HG02840 (cell line): ENCODE results near the gene CASP2.

ENCODE experiments used
- ATAC-seq: cut with Tn5 transposase; IDR thresholded peaks from one replicate; pipeline ENCODE4 v1.9.1; 2021; ENCODE audit warnings: mild to moderate bottlenecking, moderate library complexity, moderate number of reproducible peaks; ENCODE audit not compliant: unreplicated experiment, low FRiP score

The CASP2 gene

DNA sequence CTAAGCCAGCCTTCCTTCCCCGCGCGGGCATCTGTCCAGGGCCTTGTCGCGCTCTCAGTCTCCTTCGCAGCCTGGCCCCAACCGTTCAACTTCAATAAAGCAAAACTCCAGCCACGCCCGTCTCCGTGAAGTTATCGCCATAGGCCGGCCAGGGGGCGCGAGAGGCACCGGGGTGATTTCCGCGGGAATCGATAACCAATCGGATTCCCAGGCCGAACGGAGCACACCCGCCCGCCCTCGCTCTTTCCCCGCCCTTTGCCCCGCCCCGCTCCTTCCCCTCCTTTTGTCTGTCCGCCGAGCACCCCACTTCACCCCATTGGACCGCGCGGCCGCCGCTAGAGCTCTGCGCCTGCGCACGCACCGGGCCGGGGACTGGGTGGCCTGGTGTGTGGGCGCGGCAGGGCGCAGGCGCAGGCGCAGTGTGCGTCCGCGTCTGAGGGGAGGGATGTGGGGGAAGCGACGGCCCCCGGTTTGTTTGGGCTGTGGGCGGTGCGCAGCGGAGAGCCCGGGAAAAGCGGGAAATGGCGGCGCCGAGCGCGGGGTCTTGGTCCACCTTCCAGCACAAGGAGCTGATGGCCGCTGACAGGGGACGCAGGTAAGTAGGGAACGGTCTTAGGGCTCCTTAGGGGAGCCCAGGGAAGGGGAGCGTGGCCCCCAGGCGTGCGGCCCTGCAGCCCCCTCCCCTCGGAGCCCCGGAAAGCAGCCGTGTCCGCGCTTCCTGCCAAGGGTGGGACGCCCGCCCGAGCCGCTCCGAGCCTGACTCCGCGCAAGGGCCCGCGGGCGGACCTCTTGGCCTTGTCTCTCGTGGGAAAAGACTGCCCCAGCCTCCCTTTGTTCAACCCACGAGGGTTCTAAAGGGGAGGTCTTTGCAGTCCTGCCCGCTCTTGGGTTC, at the start of gene CASP2:
Gene CASP2 (plus strand): TSS at position 417 of the 892 bp plus-strand sequence. CDS start 105 bp downstream, at position 522.
- ATAC-seq = peak; percentile 87

DNA sequence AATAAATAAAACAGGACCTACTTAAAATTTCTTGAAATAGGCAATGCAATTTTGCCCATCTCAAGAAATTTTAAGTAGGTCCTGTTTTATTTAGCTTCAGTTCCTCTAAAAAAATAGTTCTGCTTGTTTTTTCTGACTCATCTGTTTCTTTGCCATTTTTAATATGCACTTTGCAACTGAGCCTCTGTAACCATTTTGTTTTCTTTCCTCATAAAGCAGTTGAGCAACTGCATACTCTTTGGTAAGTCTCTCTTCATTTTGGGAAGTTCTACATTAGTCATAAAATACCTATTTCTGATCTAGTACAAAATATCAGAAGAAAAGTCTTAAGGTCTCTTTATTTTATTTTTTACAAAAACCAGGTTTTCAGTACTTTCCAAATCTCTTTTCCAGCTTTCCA, 48.3 kb upstream of the CASP2 start:
- ATAC-seq = no peak

DNA sequence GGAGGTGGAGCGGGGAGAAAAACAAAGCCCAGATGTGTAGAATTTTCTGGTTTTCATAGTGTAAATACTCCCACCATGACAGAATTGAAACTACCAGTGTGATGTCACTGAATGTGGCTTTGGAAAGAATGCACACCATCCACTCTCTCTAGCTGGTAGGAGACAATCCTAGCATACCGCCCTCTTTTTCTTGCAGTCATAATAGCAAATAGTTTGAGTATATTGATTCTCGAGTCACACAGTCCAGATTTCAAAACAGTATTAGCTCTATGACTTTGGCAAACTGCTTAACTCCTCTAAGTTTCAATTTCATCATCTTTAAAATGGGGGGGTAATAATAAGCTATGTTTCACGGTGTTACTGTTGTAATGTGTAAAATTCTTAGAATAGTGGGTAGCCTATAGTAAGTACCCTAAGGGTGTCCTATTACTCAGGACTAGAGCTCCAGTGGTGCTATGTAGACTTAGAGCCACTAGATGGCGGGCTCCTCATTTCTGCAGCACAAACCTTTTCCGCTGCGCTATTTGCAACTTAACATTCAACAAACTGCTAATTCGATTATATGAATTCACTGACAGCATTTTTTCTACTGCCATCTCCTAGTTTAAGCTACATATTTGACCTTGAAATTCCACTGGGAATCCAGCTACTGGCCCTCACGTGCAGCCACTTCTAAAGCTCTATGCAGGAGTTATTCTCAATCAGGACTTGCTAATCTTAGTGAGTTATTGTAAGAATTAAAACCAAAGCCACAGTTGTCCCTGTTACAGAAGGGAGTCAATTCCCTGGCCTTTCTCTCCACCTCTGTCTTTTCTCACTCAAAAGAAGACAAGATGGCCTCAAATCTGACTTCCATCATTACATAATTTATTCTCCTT, 47.6 kb upstream of the CASP2 start:
- ATAC-seq = peak; percentile 92

DNA sequence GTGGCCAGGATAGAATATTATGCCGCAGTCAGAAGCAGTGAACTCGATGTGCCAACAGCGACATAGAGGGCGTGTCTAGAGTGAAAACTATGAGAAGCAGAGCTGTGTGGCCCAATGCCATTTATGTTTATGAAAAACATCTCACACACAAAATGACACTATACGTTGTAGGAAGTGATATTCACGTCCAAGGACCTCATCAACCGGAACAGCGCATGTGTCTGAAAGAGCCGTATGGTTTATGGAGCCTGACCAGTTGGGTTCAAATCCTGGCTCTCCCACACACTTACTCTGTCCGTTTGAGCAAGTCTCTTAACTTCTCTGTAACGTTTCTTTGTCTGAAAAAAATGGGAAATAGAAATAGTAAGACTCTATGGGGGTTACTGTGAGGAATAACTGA, 45.8 kb upstream of the CASP2 start:
- ATAC-seq = no peak

DNA sequence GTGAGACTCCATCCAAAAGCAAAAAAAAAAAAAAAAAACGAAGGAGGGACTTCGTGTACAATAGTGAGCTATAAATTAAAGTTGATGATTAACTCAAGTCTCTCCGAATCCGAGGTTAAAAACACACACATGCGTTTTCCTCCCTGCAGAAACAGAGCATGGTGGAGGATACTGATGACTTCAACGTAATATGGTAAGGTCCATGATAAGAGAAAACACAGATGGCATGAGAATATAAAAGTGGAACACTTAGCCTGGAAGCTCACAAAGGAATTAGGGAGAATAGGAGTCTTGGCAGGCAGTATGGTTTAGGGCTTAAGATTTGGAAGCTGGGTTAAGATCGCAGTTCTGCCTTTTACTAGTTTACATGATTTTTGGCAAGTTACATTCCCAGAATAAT, 45.0 kb upstream of the CASP2 start:
- ATAC-seq = no peak

DNA sequence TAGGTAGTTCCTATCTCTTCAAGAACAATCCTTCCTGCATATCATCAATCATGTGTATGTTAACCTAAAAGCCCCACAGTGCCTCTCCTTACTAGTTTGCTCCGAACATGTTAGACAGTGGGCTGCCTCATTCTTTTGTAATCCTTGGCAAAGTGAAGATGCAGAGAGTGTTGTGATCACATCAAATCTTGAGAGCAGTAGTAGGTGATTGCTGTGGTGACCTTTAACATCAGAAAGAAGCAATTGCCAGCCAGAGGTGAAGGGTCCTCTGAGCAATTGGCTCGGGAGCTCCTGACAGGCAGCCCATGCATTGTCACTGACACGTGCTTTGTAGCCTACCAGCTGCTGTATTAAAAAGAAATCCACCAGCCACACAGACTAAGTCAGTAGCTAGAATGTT, 44.5 kb upstream of the CASP2 start:
- no peak for ATAC-seq

DNA sequence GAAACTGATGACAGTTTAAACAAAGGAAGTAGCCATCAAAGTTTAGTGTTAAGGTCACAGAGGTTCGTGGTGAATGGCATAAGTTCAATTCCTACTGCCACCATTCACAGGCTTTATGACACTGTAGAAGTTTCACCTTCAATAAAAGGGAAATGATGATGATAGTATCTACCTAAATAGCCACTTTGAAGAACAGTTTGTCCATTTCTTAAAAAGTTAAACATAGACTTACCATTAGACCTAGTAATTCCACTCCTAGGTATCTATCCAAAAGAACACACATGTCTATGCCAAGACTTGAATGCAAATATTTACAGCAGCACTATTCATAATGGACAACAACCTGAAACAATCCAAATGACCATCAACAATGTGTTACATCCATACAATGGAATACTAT, 43.8 kb upstream of the CASP2 start:
- no peak for ATAC-seq

DNA sequence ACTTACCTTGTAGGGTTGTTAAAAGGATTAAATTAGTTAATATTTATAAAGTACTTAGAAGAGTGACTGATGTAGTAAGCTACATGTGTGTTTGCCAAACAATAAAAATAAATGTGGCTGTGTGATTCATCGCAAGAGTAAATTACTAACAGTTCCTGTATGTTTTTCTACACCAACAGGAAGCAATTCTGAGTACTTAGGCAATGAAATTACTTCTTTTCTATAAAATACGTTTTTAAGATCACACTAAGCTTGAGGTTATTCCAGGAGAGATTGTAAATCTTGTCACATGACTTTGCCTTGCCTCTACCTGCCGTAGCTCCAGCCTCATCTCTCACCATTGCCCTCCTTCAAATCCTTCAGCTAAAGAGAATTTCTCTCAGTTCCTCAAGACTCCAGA, 43.0 kb upstream of the CASP2 start:
- no peak for ATAC-seq

DNA sequence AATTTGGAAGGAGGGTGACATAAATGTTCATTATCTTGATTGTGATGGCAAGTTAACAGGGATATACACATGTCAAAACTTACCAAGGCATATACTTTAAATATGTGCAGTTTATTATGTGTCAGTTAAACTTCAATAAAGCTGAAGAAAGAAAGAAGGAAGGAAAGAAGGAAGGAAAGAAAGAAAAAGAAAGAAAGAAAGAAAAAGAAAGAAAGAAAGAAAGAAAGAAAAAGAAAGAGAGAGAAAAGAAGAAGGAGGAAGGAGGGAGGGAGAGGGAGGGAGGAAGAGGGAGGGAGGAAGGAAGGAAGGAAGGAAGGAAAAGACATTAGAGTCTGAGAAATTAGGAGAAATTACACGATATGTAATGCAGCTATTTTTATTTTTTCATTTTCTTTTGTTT, 40.8 kb upstream of the CASP2 start:
- no peak for ATAC-seq

DNA sequence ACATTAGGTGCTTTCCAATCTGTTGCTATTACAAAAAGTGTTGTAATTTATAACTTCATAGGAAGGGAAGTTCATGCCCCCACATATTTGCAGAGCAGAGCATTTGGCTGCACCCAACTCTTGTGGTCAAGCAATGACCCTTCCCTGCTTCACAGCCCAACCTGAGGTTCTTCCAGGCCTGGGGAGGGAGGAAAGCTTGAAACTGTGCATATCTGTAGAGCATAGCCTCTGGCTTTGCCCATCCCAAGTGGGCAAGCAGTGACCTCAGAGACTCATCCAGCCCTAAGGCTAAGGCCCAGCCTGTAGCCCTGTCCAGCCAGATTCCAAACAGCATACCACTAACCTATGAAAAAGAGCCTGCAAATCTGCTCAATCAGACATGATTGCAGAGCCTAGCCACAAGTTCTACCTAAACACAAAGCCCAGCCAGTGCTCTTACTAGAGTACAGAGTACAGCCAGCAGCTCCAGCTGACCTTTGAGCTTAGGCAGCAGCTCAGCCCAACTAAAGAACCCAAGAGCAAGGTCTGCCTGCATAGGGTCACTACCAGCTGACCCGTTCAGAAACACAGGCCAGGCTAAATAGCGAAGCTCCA, 39.3 kb upstream of the CASP2 start:
- no peak for ATAC-seq

DNA sequence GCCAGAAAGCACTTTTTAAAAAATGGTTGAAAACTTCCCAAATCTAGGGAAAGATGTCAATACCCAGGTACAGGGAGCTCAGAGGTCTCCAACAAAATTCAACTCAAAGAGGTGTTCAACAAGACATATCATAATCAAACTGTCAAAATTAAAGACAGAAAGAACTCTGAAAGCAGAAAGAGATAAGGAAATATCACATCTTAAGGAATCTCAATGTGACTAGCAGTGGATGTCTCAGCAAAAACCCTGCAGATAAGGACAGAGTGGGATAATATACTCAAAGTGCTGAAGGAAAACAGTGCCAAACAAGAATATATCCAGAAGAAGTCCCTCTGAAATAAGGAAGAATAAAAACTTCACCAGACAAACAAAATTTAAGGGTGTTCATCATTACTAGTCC, 38.0 kb upstream of the CASP2 start:
- ATAC-seq = no peak

DNA sequence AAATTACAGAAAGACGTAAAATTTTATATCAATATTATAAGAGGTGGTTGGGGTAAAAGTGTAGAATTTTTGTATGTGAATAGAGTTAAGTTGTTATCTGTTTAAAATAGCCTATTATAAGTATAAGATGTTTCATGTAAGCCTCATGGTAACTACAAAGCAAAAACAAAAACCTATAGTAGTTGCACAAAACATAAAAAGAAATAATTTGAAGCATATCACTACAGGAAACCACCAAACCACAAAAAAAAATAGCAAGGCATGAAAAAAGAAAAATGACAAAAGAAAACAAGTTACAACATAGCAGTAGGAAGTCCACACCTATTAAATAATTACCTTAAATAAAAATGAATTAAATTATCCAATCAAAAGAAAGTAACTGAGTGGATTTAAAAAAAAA, 37.3 kb upstream of the CASP2 start:
- no peak for ATAC-seq

DNA sequence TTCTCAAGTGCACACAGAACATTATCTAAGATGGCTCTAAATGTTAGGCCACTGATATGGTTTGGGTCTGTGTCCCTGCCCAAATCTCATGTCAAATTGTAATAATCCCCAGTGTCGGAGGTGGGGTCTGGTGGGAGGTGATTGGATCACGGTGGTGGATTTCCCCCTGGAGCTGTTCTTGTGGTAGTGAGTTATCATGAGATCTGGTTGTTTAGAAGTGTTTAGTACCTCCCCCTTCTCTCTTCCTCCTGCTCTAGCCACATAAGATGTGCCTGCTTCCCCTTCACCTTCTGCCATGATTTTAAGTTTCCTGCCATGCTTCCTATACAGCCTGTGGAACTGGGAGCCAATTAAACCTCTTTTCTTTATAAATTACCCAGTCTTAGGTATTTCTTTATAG, 36.1 kb upstream of the CASP2 start:
- ATAC-seq = no peak

DNA sequence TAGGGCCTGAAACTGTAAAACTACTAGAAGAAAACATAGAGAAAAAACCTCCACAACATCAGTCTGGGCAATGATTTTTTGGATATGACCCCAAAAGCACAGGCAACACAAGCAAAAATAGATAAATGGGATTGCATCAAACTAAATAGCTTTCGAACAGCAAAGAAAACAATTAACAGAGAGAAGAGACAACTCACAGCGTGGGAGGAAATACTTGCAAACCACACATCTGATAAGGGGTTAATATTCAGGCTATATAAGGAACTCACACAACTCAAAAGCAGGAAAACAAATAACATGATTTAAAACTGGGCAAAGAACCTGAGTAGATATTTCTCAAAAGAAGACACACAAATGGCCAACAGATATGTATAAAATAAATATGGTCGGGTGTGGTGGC, 32.6 kb upstream of the CASP2 start:
- ATAC-seq = no peak

DNA sequence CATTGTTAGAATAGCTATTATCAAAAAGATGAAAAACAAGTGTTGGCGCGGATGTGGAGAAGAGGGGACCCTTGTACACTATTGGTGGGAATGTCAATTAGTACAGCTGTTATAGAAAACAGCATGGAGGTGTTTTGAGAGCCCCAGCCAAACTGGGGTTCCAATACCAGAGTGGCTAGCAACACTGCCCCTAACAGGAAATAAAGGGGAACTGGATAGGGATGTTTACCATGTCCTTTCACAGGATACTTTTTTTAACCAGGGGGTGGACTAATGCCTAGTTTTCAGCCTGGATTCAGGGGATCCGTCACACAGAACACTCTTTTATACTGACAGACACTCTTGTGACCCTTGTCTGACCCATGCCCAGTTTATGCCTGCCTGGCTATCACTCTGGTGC, 31.8 kb upstream of the CASP2 start:
- no peak for ATAC-seq

DNA sequence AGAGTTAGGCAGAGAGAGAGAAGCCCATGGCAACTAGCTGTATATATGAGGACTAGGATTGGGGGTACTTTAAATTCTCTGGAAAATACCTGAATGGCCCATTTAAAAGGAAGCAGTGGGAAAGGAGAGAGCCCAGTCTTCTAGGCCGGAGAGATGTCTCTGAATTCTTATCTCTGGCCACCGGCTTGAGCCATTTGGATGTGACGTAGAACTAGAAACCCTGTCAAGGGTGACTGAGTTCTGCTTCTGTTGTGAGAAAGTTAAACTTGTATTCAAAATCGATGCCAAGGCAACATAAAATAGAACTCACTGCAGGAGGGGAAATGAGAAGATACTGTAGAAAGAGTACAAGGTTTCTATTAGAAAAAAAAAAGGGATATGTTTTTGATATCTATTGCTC, 31.2 kb upstream of the CASP2 start:
- ATAC-seq = no peak

DNA sequence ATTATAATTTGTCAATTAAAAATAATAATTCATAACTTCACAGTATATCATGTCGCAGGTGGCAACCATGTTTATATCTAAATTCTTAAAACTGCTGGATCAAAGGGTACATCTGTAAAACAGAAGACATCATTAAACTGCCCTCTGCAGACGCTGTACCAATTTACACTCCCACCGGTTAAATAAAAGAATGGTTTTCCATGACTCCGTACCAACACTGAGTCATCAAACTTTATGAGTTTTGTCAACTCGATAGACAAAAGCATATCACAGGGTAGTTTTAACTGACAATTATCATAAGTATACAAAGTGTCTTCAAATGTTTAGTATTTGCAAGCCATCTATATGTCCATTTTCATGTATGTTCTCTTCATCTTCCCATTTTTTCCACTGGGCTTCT, 30.6 kb upstream of the CASP2 start:
- ATAC-seq = no peak

DNA sequence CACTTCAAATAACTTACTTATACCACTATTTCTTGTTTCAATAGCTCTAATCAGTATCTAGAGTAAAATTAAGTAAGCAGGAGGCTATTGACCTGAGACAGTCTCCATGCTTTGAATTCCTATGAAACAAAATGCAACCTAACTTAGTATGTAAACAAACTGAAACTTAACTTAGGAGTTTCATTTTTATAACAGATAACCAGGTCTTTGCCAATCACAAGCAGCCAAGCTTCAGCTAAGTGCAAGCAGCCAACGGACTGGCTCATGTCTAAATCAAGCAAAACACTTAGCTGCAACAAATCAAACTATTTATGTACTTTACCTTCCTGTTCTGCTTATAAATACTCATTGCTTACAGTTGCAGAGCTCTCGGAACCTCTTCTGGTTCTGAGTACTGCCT, 29.3 kb upstream of the CASP2 start:
- ATAC-seq = no peak

DNA sequence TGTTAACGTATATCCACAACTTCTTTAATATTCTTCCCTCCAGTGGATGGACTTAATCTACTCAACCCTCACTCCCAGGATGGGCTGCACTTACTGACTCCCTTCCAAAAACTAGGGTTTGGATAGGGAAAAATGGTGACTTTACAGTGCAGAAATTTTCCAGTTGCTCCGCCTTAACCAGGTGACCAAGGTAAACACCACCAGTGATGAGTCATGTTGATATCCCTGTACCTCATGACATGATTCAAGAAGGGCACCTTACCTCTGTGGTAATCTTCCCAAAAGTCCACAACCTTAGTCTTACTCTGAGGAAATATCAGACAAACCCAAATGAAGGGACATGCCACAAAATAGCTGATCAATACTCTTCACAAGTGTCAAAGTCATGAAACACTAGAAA, 28.4 kb upstream of the CASP2 start:
- ATAC-seq = no peak

DNA sequence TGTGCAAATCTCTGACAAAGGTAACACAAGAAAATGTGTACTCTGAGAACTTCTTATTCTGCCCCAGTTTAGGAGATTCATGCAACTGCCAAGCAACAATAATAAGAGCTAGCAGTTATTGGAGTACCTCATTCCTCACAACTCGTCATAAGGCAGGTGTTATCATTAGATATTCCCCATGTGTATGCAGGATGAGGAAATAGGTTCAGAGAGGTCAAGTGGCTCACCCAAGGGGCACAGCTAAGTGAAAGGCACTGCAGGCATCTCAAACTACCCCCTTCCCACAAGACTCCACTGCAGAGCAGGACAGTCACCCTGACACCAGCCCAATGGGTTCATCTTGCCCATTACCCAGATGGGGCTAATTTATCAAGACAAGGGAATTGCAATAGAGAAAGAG, 26.2 kb upstream of the CASP2 start:
- ATAC-seq = no peak
